Measurements from ENCODE around the gene ACAN.
A peak's percentile ranks its signal among the peaks of the same experiment; 100 is the strongest.
"Not testable (repeated sequence)": the region's sequence is repeated elsewhere in the genome, so short reads cannot be mapped to it uniquely, and the experiment has no call there.

Gene ACAN

GRCh38 chr15:88915354-88915753 is 112.1 kb downstream of the ACAN start:
- no peak overlapping the region for H3K4me3 ChIP-seq (replicated peaks in 1 of 2; ENCODE audit: low read depth in 2 of 2, low read length in 2 of 2)
- TF ChIP-seq, protein P1, sequence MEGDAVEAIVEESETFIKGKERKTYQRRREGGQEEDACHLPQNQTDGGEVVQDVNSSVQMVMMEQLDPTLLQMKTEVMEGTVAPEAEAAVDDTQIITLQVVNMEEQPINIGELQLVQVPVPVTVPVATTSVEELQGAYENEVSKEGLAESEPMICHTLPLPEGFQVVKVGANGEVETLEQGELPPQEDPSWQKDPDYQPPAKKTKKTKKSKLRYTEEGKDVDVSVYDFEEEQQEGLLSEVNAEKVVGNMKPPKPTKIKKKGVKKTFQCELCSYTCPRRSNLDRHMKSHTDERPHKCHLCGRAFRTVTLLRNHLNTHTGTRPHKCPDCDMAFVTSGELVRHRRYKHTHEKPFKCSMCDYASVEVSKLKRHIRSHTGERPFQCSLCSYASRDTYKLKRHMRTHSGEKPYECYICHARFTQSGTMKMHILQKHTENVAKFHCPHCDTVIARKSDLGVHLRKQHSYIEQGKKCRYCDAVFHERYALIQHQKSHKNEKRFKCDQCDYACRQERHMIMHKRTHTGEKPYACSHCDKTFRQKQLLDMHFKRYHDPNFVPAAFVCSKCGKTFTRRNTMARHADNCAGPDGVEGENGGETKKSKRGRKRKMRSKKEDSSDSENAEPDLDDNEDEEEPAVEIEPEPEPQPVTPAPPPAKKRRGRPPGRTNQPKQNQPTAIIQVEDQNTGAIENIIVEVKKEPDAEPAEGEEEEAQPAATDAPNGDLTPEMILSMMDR (IDR thresholded peaks at IDR 0.05; ENCODE audit: low read depth, low read length) = no peak

GRCh38 chr15:88917760-88918159 is 114.5 kb downstream of the ACAN start:
- no peak overlapping the region for H3K4me3 ChIP-seq (replicated peaks in 1 of 2; ENCODE audit: low read depth in 2 of 2, low read length in 2 of 2)
- DNase-seq (ENCODE audit: low read depth in 2 of 2) = no peak
- TF ChIP-seq, protein P1 (IDR thresholded peaks at IDR 0.05; ENCODE audit: low read depth, low read length) = no peak

More at GRCh38 chr15:88915354-88915753, 112.1 kb downstream of the ACAN start:
- DNase-seq (ENCODE audit: low read depth in 2 of 2) = no peak

- peak; percentile 97 to 99 for DNase-seq (ENCODE audit: low read depth in 2 of 2)
- TF ChIP-seq, protein P1 (IDR thresholded peaks at IDR 0.05; ENCODE audit: low read depth, low read length) = no peak
- no peak overlapping the region for H3K4me3 ChIP-seq (replicated peaks in 1 of 2; ENCODE audit: low read depth in 2 of 2, low read length in 2 of 2)
Observed at GRCh38 chr15:88918738-88919137, 115.5 kb downstream of the ACAN start.

DNA sequence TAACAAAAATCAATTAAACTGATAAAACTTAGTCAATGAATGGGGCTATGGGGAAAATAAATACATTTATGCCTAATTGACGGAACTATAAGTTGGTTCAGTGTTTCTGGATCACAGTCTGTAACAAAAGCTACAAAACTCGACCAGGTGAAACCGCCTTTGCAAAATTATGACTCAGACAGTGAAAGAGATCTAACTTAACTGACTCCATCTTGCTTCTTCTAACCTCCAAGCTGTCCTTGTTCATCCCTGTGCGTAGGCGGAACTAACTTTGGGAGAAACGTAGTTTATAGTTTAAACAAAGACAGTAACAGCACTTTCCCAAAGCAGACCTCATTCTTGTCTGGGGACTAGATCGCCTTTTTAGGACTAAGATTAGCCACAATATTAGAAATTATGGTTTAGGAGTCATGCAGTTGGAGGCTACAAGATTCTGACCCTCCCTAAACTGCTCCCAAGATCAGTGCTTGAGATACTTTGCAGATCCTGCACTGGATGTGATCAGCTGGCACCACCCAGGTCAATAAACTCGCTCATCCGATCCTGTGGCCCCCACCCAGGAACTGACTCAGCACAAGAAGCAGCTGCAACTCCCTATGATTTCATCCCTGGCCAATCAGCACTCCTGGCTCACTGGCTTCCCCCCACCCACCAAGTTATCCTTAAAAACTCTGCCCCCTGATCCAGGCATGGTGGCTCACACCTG is 117.1 kb downstream of the ACAN start:
- DNase-seq (ENCODE audit: low read depth in 2 of 2) = peak in 1 of 2 donors; percentile 89
- TF ChIP-seq, protein P1 (IDR thresholded peaks at IDR 0.05; ENCODE audit: low read depth, low read length) = no peak
- H3K4me3 ChIP-seq (replicated peaks in 1 of 2; ENCODE audit: low read depth in 2 of 2, low read length in 2 of 2) = no peak overlapping the region

DNA sequence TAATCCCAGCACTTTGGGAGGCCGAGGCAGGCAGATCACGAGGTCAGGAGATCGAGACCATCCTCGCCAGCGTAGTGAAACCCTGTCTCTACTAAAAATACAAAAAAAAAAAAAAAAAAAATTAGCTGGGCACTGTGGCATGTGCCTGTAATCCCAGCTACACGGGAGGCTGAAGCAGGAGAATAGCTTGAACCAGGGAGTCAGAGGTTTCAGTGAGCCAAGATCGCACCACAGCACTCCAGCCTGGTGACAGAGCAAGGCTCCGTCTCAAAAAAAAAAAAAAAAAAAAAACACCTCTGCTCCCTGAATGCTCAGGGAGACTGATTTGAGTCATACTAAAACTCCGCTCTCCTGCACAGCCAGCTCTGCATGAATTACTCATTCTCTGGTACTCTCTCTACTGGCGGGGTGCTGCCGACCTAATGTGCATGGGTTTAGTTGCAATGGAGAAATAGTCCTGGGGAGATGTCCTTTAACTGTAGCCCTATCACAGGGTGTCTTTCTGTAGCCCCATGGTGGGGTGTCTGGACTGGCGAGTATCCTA is 117.7 kb downstream of the ACAN start:
- H3K4me3 ChIP-seq (replicated peaks in 1 of 2; ENCODE audit: low read depth in 2 of 2, low read length in 2 of 2) = not testable (repeated sequence)
- peak; percentile 56 to 92 for DNase-seq (ENCODE audit: low read depth in 2 of 2)
